CD4-positive, alpha-beta T cell treated with Interleukin-10 for 1 hour (primary cell): ENCODE measurements around the gene SCARB2.

Experiments
- DNase-seq: peaks from one replicate; pipeline ENCODE4 v3.0.0-alpha.2; 2020

The SCARB2 gene

DNA sequence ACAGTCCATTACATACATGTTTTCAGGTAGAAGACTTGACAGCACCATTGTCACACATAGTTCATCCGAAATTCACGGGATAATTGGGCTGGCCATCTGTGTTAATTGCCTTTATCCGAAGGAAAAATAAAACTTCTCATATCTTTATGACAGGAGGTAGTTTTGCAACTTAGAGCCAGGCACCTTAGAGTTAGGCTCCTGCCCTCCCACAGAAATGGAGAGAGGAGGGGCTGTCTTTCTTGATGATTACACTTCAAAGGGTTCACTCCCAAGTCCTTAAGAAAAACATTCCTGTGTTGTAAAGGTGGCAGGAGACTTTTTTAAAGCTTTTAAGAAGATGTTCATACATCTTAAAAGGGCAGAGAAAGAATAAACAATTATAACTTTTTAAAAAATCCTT is 10.5 kb upstream of the SCARB2 start:
- DNase-seq, result no peak

DNA sequence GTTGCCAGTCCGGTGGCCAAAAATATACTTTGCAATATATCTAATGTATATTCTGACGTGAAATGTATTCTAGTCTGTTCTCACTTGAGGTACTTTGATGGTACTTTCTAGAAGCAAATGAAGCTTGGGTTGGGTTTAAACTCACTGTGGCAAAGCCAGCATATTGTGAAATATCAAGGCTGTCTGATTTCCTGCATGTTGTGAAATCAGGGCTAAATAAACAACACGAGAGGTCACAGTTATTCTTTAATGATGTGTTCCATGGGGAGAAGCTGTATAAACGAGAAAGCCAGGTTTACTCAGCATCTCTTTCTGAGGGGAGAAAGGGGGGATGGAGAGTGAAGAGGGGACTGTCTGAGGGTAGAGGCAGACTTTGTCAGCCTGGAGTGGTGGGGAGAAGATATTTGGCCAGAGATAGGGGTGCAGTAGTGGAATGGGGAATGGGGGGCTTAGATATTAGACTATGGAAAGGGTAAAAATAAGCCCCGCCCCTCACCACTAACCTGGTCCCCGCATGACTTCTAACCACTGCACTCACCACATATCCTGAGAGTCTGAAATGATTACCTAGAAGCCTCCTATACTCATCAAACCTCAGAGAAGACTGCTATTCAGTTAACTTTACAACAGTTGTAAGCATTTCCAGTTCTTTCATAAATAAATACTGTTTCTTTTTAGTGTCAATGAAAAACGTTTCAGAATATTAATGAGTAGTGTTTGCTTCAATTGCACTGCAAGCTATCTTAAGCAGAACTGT is 5.9 kb upstream of the SCARB2 start:
- DNase-seq, result no peak

DNA sequence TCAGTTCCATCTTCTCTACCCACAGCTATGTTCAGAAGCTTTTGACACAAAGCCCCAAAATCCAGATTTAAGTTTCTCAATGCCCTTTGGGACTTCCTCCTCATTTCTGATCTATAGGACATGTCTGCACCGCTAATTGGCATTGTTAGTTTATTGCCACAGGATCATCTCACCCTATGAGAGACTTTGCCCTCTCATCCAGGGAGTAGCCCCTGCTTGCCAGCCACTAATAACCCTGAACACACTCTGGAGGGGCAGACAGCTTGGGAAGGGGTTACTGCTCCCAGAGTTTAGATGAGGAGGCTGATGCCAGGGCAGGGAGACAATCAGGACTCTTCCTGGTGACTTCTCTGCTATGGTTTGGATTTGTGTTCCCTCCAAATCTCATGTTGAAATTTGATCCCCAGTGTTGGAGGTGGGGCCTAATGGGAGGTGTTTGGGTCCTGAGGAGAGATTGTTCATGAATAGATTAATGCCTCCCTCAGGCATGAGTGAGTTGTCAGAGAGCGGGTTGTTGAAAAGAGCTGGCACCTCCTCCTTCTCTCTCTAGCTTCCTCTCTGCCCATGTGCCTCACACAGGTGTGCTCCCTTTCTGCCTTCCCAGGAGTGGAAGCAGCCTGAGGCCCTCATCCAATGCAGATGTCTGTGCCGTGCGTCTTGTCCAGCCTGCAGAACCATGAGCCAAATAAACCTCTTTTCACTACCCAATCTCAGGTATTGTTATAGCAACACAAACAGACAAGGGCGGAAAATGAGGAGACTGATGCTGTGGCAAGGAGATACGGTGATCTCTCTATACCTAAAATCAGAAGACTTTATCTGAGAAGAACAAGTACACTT is 3.6 kb upstream of the SCARB2 start:
- no peak for DNase-seq

DNA sequence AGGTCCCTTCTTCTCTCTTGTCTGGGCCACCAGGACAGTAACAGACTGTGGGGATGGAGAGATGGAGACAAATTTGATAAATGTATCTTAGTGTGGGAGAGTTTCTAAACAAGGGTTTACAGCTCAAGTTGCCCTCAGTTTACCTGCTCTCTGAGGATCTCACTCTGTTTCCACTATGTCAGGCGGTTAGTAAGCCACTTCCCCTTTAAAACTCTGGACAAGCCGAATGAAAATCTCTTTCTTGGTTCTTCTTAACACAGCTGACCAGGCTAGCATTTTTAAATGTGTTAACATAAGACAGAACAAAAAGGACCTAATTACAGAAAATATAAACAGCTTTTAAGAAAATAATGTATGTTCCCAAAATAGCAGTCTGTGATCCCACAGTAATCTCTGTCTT is 2.9 kb upstream of the SCARB2 start:
- DNase-seq, result no peak

DNA sequence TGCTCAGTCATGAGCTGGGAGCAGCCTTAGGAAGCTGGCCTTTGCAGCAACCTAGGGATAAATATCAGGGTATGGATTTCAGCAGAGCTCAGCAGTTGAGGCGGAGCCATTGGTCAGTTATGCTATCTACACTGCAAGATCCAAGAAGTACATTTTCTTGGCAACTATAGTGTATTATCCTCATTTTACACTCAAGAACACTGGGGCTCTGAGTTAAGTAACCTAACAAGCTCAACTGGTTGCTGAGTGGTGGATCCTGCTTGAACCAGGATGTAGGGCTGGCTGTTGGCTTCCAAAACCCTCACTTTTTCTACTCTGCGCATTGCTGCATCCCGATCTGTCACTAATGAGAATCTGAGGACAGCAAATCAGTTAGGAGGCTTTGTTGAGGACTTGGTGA is 1.5 kb upstream of the SCARB2 start:
- no peak for DNase-seq

DNA sequence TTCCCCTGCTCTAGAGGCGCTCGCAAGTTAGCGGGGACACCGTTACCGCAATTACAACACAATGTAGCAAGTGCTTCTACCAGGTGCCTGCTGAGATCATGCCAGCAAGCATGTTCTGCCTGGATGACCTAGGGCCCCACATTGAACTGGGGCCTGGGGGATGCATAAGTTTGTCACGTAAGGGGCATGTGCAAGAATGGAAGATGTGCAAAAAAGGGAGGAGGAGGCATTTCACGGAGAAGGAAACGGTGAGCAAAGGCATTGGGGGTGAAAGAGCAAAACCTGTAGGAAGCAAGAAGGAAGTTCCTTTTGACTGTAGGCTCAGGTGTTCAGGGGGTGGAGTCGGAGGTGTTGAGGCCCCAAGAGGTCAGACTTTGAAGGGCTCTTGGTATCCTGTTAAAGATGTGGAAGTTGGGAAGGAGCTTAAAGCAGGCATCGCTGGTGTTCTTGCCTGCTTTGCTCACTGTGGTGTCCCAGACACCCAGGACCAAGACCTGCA is 602 bp upstream of the SCARB2 start:
- no peak for DNase-seq

DNA sequence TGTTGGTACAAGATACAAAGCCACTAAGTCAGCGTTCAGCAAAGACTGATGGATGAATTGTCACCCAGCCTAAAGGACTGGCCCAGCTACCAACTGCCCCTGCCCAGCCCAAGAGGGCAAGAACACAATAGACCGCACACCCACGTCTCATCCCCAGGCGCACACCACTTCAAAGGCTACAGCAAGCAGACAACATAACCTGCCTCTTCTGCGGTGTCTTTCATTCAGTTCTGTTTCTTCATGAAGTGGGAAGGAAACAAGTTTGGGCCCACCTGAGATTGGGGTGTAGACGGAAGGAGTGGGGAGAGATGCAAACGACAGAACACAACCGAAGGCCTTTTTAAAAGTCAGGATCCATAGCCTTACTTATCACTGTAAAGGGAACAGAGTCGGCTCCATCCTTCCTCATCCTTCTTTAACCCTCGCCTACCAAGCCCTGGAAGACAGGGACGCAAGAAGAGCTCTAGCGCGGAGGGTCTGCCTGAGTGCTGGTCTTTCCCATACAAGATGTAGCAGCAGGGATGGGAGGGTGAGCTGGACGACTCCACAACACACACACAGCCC is 691 bp downstream of the SCARB2 start:
- peak; percentile 61 for DNase-seq

DNA sequence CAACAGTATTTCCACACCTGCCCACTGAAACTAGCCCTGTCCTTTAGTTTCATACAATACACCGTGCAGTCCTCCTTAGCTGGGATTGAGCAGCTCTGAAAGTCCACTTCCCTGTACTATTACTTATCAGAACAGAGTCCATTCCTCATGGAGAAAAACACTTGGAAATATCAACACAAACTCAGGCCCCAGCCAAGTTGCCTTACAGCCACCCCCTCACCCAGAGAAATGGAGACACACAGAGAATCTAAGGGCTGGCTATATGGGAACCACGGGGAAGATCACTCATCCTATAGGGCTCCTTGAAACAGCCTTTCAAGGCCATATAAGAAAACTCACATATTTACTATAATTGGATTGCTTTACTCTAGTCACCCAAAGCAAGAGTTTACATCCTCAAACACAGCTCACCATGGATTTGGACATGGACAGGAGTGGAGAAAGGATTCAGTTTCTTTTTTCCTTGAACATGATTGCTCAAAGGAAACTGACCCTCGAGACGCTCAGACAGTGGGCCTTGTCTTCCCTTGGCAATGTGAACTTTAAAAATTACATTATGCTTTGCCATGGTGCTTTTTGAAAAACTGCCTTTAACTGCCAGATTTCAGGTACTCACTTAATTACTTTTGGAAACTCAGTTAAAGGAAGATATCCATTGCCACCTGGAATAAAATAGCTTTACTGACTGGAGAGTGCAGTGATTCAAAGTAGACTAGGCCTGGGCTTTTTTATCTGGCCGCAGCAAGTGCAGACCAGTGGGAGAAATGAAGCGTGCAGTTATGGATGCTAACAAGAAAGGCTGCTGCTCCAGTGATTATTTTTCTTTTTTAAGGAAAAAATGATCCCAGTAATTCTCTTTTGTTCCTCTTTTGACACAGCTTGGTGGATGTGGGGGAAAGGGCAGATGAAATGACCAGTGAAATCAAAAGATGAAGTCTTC is 1.6 kb downstream of the SCARB2 start:
- no peak for DNase-seq

DNA sequence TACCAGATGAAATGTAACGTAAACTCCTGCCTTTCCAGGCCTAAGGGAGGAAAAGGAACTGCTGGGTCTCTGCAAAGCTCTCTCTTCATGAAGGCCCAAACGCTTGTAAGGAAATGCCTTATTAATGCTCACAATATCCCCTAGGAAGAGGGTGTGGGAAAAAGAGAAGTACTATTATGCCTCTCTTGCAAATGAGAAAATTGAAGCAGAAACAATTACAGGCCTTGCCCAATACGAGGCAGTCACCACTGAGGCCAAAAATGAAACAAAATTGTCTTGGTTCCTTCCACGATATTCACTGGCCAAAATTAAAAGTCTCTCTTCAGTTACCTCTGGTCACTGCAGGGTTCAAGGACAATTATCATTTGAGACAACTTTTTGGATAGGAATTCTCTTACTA is 3.2 kb downstream of the SCARB2 start:
- no peak for DNase-seq

DNA sequence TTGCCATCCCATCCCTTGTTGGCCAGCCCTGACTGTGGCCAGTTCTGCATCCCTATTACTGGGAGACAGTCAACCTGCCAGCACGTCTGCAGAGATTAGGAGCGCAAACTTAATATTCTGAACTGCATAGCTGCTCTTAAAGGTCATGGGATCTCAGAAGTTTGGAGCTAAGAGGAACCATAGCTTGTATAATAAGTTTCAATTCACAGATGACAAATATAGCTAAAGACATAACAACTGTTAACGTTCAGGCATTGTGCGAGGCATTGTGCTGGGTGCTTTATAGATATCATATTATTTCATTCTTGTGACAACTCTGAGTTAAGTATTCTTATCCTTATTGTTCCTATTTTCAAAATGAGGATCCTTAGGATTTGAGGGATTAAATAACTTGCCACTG is 3.7 kb downstream of the SCARB2 start:
- no peak for DNase-seq

DNA sequence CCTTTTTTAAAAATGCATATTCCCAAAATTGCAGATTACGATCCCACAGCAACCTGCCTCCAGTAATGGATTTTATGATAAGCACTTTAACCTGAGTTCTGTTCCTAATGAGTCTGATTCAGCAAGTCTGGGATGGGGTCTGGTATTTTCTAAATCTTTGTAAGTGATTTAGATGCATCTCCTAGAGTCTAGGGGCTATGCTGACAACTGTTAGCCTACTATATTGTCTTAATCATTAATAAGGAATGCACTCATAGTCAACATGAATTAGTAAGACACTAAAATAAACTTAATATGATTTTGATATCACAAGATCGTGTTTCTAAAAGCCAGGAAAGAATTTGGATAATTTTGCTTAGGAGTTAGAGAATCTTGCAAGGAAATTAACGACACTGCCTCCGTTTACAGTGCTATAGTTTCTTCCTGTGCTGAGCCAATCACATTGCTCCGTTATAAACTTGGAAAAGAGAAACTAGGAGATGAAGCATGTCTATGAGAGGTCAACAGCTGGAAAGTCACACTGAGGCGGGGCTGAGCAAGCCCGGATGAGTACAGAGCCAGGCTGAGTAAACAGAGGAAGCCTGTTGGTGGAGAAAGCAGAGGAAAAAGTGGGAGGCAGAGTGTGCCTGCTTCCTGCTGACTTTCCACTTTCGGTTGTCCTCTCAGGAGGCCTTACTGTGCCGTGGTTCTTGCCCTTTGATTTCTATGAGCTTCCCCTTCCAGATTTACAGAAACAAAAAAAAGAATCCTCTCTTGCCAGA is 5.4 kb downstream of the SCARB2 start:
- DNase-seq, result no peak

DNA sequence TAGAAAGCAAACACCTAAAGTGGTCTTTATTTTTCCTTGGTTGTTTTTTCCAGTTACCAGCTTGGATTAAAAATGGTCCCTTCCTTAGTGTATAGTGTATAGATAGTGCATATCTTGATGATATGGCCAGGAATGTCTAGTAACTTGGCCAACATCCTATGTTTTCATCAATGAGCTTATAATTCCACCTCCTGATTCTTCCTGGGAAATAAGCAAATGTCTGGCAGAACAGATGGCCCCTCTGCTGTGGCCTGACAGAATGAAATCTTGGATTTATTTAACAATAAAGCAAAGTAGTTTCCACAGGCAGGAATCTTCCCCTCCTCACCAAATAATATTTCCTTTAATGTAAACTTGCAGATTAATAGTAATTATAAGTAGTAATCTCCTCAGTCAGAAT is 6.1 kb downstream of the SCARB2 start:
- no peak for DNase-seq

DNA sequence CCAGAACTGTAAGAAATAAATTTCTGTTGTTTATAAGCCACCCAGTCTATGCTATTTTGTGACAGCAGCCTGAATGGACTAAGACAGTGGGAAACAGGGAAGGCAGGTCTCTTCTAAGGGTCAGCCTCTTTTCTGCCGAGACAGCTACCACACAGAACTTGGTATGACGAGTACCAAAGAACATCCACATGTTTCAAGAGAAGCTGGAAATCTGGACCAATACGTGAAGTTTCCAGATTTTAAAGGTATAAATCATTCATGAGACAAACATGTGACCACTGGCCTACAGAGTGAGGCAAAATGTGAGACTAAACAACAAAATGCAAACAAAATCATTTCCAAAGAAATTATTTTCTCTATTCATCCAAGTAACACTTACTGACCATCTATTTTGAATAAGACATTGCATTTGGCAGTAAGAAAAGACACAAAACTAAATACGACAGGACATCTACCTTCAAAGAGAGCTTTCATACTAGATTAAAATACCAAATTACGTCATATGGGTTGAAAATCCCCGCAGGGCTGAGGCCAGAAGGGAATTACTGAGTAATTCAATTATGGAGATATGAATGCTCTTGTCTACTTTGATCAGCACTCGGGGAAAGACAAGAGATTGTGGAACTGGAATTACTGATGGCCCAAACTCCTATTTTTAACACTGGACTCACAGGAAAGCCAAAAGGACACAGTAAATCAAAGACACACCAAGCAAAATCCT is 7.2 kb downstream of the SCARB2 start:
- DNase-seq, result no peak

DNA sequence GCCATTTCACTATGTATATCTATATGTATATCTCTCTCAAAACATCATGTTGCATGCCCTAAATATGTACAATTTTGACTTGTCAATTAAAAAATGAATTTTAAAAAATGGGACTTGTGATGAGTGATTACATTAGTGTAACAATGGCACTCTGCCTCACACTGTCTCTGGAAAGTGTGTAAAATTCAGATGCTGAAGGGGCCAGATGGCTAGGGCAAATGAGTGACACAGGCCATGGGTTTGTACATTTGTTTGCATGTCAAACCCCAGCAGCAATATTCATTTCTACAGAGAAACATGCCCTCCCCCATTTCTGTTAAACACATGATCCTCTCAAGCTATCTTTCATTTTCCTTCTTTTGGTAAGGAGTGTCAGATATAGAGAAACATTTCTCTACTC is 8.1 kb downstream of the SCARB2 start:
- no peak for DNase-seq

DNA sequence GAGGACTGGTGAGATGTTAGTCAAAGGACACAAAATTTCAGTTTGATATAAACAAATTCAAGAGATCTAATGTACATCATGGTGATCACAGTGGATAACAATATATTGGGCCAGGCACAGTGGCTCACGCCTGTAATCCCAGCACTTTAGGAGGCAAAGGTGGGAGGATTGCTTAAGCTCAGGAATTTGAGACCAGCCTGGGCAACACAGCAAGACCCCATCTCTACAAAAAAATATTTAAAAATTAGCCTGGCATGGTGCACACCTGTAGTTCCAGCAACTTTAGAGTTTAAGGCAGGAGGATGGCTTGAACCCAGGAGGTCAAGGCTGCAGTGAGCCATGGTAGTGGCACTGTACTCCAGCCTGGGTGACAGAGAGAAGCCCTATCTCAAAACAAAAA is 8.7 kb downstream of the SCARB2 start:
- no peak for DNase-seq

DNA sequence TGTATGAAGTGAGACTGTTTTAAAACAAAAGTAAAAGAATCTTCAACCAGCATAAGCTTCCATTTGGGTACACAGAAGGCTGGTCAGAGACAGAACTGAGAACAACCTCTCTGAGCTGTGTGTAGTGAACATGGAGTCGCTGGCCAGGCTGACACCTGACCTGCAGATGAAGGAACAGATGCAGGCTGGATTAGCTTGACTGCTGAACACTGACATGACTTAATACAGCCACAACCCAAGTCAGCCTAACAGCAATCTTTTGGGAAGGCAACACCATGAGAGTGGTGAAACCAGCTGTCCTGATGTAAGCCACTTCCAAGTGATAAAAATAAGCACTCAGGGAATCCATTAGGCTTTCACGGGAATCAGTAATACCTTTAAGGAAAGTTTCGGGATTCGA is 10.1 kb downstream of the SCARB2 start:
- no peak for DNase-seq

DNA sequence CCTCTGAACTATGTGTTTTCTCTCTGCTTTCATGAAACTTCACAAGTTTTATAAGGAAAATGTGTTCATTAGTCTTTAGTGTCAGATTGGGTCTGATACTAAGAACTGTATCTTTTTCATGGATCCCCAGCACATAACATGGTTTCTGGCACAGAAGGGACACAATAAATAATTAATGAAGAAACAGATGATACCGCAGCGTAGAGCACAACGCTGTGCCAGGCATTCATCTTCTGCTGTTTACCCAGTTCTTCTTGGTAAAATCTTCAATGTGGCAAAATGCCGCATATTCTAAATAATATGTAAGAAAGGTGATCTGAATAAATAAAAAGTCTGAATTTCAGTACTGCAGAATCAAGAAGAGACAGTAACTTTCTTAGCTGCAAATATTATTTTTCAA is 12.3 kb downstream of the SCARB2 start:
- no peak for DNase-seq

DNA sequence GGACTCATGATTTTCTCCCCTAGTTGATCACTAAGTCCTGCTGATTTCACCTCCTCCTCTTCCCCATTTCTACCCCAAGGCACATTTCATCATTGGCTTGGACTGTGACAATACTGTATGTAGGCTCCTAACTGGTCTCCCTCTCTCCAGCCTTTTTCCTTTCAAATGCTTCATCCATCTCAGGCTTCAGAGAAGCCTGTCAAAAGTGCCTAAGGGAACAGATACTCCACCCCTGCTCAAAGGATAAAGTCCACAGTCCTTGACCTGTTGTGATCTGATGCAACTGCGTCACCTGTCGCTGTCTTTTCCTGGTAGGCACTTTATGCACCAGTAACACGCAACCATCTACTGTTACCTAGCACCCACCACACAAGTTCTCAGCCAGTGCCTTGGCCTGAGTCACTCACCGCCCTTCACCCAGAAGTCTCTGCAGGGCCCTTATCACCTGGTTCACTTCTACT is 12.8 kb downstream of the SCARB2 start:
- no peak for DNase-seq

DNA sequence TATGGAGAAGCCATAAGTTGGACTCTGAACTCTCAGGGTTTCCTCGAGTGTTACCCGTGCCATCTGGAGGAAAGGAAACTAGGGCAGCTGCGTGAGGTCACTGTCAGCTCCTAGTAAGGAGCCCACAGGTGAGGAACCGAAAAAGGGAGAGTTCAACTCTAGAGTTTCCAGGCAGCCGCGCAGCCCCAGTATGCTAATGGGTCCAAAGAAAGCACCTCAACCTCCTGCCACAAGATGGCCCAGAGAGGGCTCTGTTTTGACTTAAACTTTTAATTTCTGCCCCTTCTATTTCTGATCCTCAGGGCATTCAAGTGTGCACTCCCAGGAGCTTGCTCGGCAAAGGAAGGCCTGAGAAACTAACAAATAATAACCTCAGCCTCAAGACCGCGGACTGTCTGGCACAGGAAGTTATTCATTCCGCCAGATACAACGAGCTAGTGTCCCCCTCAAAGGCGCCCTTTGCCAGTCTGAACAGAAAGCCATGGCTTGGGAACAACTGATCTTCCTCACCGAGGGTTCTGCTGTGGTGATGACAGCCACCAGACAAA is 13.9 kb downstream of the SCARB2 start:
- DNase-seq, result peak; percentile 9

DNA sequence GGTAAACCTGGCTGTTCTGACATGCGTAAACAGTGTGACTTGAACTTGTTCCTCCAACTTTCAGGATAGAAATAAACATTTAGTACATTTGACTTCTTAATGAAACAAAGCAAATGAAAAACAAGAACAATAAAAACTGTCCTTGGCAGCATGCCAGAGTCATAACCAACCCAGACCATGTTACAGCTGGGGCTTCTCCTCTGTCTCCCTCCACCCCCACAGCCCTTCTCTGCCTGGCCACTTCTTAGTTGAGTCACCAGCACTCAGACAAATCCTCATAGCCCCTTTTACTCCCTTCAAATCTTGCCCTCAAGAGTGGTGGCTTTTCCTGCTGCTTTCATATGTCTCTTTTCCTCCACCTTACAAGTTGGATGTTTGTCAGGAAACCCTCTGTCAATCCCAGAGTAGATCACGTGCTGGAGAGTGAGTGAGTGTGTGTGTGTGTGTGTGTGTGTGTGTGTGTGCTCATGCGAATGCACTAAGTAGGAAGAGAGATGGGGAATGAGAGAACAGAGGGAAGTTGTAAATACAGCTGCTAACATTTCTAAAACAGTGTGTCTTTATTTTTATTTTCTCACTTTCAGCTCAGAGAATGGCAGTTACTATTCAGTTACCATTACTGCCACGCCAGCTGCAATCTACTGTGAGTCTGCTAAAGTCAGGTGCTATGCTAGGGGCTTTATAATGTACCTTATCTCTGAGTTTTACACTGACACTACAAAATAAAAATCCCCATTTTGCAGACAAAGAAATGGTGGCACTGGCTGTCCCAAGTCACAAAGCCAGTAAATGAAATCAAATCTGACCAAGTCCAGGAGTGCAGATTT is 15.0 kb downstream of the SCARB2 start:
- DNase-seq, result peak; percentile 12
